ENCODE measurements around the gene ZNF680.
"Not testable (repeated sequence)": the region's sequence is repeated elsewhere in the genome, so short reads cannot be mapped to it uniquely, and the experiment has no call there.

The ZNF680 gene

DNA sequence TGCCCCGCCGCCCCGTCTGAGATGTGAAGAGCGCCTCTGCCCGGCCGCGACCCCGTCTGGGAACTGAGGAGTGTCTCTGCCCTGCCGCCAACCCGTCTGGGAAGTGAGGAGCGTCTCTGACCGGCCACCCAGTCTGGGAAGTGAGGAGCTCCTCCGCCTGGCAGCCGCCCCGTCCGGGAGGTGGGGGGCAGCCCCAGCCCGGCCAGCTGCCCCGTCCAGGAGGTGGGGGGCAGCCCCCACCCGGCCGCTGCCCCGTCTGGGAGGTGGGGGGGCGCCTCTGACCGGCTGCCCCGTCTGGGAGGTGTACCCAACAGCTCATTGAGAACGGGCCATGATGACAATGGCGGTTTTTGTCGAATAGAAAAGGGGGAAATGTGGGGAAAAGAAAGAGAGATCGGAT, 8.7 kb downstream of the ZNF680 start:
- H3K4me1 ChIP-seq (ENCODE audit: control insufficient read depth, insufficient read depth, low read length): peaks cover 15% of the 10 kb centered on the region
- not testable (repeated sequence) for H3K36me3 ChIP-seq (ENCODE audit: control insufficient read depth, insufficient read depth, low read length, severe bottlenecking); H3K4me3 ChIP-seq (ENCODE audit: low read length); DNase-seq (ENCODE audit: low read depth); H3K9ac ChIP-seq (ENCODE audit: low read length); H3K27me3 ChIP-seq (replicated peaks; ENCODE audit: control insufficient read depth, insufficient read depth, low read length); H3K9me3 ChIP-seq (ENCODE audit: control insufficient read depth, low read length)

DNA sequence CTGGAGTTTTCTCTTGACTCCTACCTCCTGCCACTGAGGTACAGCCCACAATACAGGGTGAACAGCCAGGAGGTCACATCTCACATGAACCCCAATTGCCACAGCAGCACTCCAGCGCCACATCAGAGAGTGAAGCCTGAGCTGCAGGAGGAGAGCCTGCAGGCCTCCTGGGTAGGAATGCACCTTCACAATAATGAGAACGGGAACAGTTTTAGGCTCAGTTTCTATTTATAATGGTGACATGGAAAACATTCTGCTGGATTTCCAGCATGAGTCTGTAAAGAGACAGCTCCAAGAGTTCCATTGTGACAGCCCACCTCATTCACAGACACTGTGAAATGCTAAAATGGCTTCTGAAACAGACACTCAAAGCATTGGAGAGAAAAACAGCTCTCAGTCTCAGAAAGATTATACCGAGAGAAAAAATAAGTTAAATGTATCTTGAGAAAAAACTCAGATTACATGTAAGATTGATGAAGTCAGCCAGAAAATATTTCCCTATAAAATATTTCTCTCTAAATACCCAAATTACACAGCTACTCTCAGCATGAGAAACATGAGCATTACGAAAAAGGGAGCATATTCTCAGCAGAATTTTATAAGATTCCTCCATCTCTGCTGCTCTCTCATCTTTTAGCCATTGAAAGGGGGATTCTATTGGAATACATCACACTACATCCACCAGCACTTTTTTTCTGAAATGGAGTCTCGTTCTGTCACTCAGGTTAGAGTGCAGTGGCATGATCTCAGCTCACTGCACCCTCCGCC, 11.3 kb downstream of the ZNF680 start:
- peaks cover 5% of the 10 kb centered on the region for H3K9me3 ChIP-seq (ENCODE audit: control insufficient read depth, low read length)
- H3K4me1 ChIP-seq (ENCODE audit: control insufficient read depth, insufficient read depth, low read length): peaks cover 4% of the 10 kb centered on the region
- peak; percentile 53 for DNase-seq (ENCODE audit: low read depth)

GRCh38 chr7:64544010-64544409, 18.9 kb downstream of the ZNF680 start:
- Histone ChIP-seq H3K9ac (ENCODE audit: low read length) (no peak overlapping the region), H3K36me3 (ENCODE audit: control insufficient read depth, insufficient read depth, low read length, severe bottlenecking) (peaks cover 53% of the 10 kb centered on the region), H3K4me3 (ENCODE audit: low read length) (no peak overlapping the region), H3K4me1 (ENCODE audit: control insufficient read depth, insufficient read depth, low read length) (no peaks in the 10 kb centered on the region), H3K9me3 (ENCODE audit: control insufficient read depth, low read length) (peaks cover 7% of the 10 kb centered on the region), H3K27me3 (replicated peaks; ENCODE audit: control insufficient read depth, insufficient read depth, low read length) (no peaks in the 10 kb centered on the region)
- no peak for DNase-seq (ENCODE audit: low read depth)

More for the DNA sequence above, 11.3 kb downstream of the ZNF680 start:
- H3K9ac ChIP-seq (ENCODE audit: low read length): no peak overlapping the region
- H3K36me3 ChIP-seq (ENCODE audit: control insufficient read depth, insufficient read depth, low read length, severe bottlenecking): peaks cover 13% of the 10 kb centered on the region
- no peak overlapping the region for H3K4me3 ChIP-seq (ENCODE audit: low read length)
- H3K27me3 ChIP-seq (replicated peaks; ENCODE audit: control insufficient read depth, insufficient read depth, low read length): no peaks in the 10 kb centered on the region

- peak; percentile 34 for DNase-seq (ENCODE audit: low read depth)
- no peaks in the 10 kb centered on the region for H3K4me1 ChIP-seq (ENCODE audit: control insufficient read depth, insufficient read depth, low read length)
- peaks cover 56% of the 10 kb centered on the region for H3K36me3 ChIP-seq (ENCODE audit: control insufficient read depth, insufficient read depth, low read length, severe bottlenecking)
- H3K27me3 ChIP-seq (replicated peaks; ENCODE audit: control insufficient read depth, insufficient read depth, low read length): no peaks in the 10 kb centered on the region
- no peak overlapping the region for H3K9ac ChIP-seq (ENCODE audit: low read length)
- peaks cover 14% of the 10 kb centered on the region for H3K9me3 ChIP-seq (ENCODE audit: control insufficient read depth, low read length)
- no peak overlapping the region for H3K4me3 ChIP-seq (ENCODE audit: low read length)
Measured at GRCh38 chr7:64541438-64542359, 21.2 kb downstream of the ZNF680 start.

DNA sequence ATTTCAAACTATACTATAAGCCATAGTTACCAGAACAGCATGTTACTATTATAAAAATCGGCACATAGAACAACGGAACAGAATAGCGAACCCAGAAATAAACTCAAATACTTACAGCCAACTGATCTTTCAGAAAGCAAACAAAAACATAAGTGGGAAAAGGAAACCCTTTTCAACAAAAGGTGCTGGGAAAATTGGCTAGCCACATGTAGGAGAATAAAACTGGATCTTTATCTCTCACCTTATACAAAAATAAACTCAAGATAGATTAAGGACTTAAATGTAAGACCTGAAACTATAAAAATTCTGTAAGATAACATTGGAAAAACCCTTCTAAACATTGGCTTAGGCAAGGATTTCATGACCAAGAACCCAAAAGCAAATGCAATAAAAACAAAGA, 29.1 kb downstream of the ZNF680 start:
- peaks cover 65% of the 10 kb centered on the region for H3K36me3 ChIP-seq (ENCODE audit: control insufficient read depth, insufficient read depth, low read length, severe bottlenecking)
- H3K27me3 ChIP-seq (replicated peaks; ENCODE audit: control insufficient read depth, insufficient read depth, low read length): no peaks in the 10 kb centered on the region
- no peak overlapping the region for H3K4me3 ChIP-seq (ENCODE audit: low read length)
- no peaks in the 10 kb centered on the region for H3K4me1 ChIP-seq (ENCODE audit: control insufficient read depth, insufficient read depth, low read length)
- H3K9me3 ChIP-seq (ENCODE audit: control insufficient read depth, low read length): peaks cover 55% of the 10 kb centered on the region
- H3K9ac ChIP-seq (ENCODE audit: low read length): no peak overlapping the region
- DNase-seq (ENCODE audit: low read depth): no peak

GRCh38 chr7:64528770-64529169, 34.1 kb downstream of the ZNF680 start:
- no peaks in the 10 kb centered on the region for H3K4me1 ChIP-seq (ENCODE audit: control insufficient read depth, insufficient read depth, low read length)
- peaks cover 81% of the 10 kb centered on the region for H3K36me3 ChIP-seq (ENCODE audit: control insufficient read depth, insufficient read depth, low read length, severe bottlenecking)
- no peak overlapping the region for H3K9ac ChIP-seq (ENCODE audit: low read length)
- peak overlapping the region; percentile 5 for H3K4me3 ChIP-seq (ENCODE audit: low read length)
- H3K27me3 ChIP-seq (replicated peaks; ENCODE audit: control insufficient read depth, insufficient read depth, low read length): no peaks in the 10 kb centered on the region
- H3K9me3 ChIP-seq (ENCODE audit: control insufficient read depth, low read length): peaks cover 84% of the 10 kb centered on the region
- no peak for DNase-seq (ENCODE audit: low read depth)

- H3K36me3 ChIP-seq (ENCODE audit: control insufficient read depth, insufficient read depth, low read length, severe bottlenecking): peaks cover 88% of the 10 kb centered on the region
Measured at GRCh38 chr7:64521409-64521984, 41.4 kb downstream of the ZNF680 start.

GRCh38 chr7:64516451-64516850, 46.4 kb downstream of the ZNF680 start:
- DNase-seq (ENCODE audit: low read depth): no peak
- Histone ChIP-seq H3K27me3 (replicated peaks; ENCODE audit: control insufficient read depth, insufficient read depth, low read length) (no peaks in the 10 kb centered on the region), H3K9me3 (ENCODE audit: control insufficient read depth, low read length) (peaks cover 88% of the 10 kb centered on the region), H3K4me3 (ENCODE audit: low read length) (peak overlapping the region; percentile 56), H3K36me3 (ENCODE audit: control insufficient read depth, insufficient read depth, low read length, severe bottlenecking) (peaks cover 55% of the 10 kb centered on the region), H3K9ac (ENCODE audit: low read length) (no peak overlapping the region), H3K4me1 (ENCODE audit: control insufficient read depth, insufficient read depth, low read length) (no peaks in the 10 kb centered on the region)

More at GRCh38 chr7:64521409-64521984, 41.4 kb downstream of the ZNF680 start:
- Histone ChIP-seq H3K9me3 (ENCODE audit: control insufficient read depth, low read length) (peaks cover 100% of the 10 kb centered on the region), H3K9ac (ENCODE audit: low read length) (no peak overlapping the region), H3K4me1 (ENCODE audit: control insufficient read depth, insufficient read depth, low read length) (no peaks in the 10 kb centered on the region), H3K27me3 (replicated peaks; ENCODE audit: control insufficient read depth, insufficient read depth, low read length) (no peaks in the 10 kb centered on the region), H3K4me3 (ENCODE audit: low read length) (peak overlapping the region; percentile 75)
- DNase-seq (ENCODE audit: low read depth): no peak

DNA sequence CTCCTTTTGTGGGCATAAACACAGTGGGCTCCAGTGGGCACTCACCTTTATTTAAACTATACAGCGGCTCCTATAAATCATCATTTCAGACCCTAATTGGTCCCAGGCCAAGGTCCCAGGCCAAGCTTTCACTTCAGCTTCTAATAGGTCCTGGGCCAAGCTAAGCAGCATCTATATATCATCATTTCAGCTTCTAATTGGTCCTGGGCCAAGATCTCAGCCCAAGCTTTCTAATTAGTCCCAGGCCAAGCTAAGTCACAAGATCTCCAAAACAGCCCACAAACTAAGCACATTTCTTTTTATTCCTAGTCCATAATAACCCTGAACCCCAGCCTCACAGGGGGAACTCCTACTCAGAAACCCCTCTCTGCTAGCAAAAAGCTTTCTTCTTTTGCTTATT, 47.1 kb downstream of the ZNF680 start:
- Histone ChIP-seq H3K4me1 (ENCODE audit: control insufficient read depth, insufficient read depth, low read length) (no peaks in the 10 kb centered on the region), H3K36me3 (ENCODE audit: control insufficient read depth, insufficient read depth, low read length, severe bottlenecking) (peaks cover 53% of the 10 kb centered on the region), H3K9me3 (ENCODE audit: control insufficient read depth, low read length) (peaks cover 88% of the 10 kb centered on the region), H3K27me3 (replicated peaks; ENCODE audit: control insufficient read depth, insufficient read depth, low read length) (no peaks in the 10 kb centered on the region), H3K9ac (ENCODE audit: low read length) (no peak overlapping the region), H3K4me3 (ENCODE audit: low read length) (peak overlapping the region; percentile 56)
- peak; percentile 3 for DNase-seq (ENCODE audit: low read depth)

- DNase-seq (ENCODE audit: low read depth): peak; percentile 7
- Histone ChIP-seq H3K4me3 (ENCODE audit: low read length) (peak overlapping the region; percentile 56), H3K4me1 (ENCODE audit: control insufficient read depth, insufficient read depth, low read length) (no peaks in the 10 kb centered on the region), H3K9ac (ENCODE audit: low read length) (no peak overlapping the region), H3K36me3 (ENCODE audit: control insufficient read depth, insufficient read depth, low read length, severe bottlenecking) (peaks cover 48% of the 10 kb centered on the region), H3K27me3 (replicated peaks; ENCODE audit: control insufficient read depth, insufficient read depth, low read length) (no peaks in the 10 kb centered on the region), H3K9me3 (ENCODE audit: control insufficient read depth, low read length) (peaks cover 85% of the 10 kb centered on the region)
Measured at GRCh38 chr7:64515330-64515729, 47.5 kb downstream of the ZNF680 start.

DNA sequence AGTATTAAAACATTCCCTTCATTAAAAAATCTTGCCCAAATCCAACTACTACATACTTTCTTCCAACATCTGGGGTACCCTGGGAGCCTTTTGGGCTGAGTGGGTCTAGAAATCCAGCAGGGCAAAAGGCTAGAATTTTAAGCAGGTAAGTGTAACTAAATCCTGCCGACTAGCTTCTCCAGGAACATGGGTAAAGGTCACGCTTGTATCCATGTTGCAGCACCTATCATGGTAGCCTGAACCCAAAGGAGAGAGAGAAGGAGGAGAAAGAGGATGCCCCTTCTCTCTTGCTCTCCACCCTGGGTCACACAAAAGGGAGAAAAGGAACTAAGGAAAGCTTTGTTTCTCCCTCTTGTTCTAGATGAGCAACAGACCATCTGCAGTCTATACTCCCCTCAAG, 53.3 kb downstream of the ZNF680 start:
- Histone ChIP-seq H3K36me3 (ENCODE audit: control insufficient read depth, insufficient read depth, low read length, severe bottlenecking) (peaks cover 39% of the 10 kb centered on the region), H3K27me3 (replicated peaks; ENCODE audit: control insufficient read depth, insufficient read depth, low read length) (no peaks in the 10 kb centered on the region), H3K9ac (ENCODE audit: low read length) (no peak overlapping the region), H3K4me1 (ENCODE audit: control insufficient read depth, insufficient read depth, low read length) (no peaks in the 10 kb centered on the region), H3K4me3 (ENCODE audit: low read length) (peak overlapping the region; percentile 69), H3K9me3 (ENCODE audit: control insufficient read depth, low read length) (peaks cover 83% of the 10 kb centered on the region)
- DNase-seq (ENCODE audit: low read depth): no peak

Measured in adipocyte (in vitro differentiated cells).